Stimulated activated CD8-positive, alpha-beta memory T cell treated with anti-CD3 and anti-CD28 coated beads, Interleukin-12 subunit alpha, Interleukin-12 subunit beta, amount 100 ng/mL, for 1 hour (primary cell): ENCODE results near the gene TERB1.
A peak's percentile ranks its signal among the peaks of the same experiment; 100 is the strongest.
"Not testable (repeated sequence)": the region's sequence is repeated elsewhere in the genome, so short reads cannot be mapped to it uniquely, and the experiment has no call there.

Source experiments
- DNase-seq: peaks from one replicate; pipeline ENCODE4 v3.0.0-alpha.2; 2020; ENCODE audit warnings: low read depth

The TERB1 gene

DNA sequence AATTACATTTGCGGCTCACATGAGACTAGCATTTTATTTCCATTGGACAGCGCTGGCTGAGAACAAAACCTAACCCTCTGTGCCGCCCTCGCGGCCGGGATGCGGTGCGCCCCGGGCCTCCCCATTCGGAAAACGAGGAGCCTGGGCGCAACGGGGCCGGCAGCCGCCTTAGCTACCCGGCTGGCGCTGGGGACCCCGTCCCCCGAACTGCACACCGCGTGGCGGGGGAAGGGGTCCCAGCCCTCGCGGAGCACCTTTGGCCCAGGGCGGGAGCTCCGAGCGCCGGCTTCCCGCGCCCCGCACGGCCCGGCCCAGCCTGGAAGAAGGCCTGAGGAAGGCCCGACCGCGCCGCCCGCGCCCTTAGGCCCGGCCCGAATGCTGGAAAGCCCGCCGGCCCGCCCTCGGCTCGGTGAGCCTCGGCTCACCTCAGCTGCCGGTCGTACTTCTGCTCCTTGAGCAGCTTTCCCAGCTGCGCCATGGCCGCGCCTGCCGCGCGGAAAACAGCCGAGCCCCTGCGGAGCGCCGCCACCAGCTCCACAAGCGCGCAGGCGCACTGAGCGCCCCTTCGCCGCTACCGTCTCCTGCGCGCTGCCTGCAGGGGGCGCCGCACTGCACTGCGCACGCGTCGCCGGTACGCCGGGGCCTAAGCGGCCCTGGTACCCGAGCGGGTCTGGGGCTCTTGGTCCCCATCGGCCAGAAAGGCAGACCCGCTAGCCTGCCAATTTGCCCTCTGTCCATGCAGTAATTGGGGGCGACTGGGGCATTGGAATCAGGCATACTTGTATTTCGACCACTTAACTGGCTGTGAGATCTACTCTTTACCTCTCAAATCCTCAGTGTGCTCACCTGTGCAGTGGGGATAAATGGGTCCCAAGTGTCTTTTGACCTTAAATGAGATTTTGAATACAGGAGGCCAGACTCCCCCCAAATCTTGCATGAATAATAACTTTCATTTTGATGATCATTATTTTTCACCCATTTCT lies 29.3 kb upstream of the TERB1 start, which contains the start of gene NAE1:
Gene NAE1, minus strand, starts transcription at position 555 of the 983 bp plus-strand sequence. Its CDS starts 77 bp downstream, at position 478.
- peak; percentile 79 for DNase-seq

DNA sequence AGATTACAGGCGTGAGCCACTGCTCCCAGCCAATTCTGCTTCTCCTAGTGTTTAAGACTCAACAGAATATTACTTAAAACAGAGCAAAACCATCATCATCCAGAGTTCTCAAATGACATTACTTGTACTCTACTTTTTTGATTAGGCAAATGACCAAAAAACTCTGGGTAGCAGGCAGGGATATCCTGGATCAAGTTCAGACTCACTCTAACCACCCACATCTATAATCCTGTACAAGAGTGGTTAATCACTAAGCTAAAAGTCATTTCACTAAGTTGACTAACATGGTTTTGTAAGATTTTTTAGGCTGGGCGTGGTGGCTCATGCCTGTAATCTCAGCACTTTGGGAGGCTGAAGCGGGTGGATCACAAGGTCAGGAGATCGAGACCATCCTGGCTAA lies 22.6 kb upstream of the TERB1 start:
- no peak for DNase-seq

DNA sequence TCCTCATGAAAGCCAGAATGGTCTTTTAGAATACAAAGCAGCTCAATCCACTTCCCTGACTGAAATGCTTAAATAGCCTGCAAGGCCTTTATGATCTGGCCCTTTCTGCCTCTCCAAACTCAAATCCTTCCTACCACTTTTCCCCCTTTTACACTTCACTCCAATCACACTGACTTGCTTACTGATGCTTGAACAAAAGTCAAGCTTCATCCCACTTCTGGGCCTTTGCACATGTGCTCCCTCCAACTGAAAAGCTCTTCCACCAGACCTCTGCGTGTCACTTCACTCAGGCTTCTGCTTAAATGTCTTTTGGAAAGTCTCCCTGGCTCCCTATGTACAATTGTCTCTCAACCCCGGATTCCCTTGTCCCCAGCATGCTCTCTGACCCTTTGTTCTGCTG lies 13.3 kb upstream of the TERB1 start:
- no peak for DNase-seq

DNA sequence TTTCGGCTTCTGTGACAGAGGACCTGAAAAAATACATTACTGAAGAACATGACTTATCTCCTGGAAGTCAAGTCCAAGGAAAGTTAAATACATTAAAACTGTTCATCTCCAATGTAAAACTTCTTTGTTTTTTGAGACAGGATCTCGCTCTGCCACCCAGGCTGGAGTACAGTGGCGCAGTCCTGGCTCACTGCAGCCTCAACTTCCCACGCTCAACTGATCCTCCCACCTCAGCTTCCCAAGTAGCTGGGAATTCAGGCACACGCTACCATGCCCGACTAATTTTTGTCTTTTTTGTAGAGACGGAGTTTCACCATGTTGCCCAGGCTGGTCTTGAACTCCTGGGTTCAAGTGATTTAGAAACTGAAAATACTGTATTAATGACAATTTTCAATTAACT lies 9.7 kb upstream of the TERB1 start:
- DNase-seq, result no peak

DNA sequence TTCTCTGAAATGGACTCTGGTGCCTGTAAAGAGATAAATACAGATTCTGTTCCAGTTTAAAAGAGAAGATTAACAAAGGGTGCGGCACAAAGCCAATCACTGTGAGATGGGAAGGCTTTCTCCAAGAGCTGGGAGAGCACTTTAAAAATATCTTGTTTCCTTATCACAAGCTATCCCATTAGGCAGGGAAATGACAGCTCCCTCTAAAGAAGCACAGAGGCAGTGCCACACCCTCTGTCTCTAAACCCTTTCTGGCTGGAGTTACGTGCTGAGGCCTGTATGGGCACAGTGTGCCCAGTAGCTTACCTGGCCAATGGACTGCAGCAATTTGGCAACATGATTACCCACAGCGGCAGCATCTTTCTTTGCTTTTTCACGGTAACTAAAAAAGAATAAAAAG lies 9.0 kb upstream of the TERB1 start:
- no peak for DNase-seq

DNA sequence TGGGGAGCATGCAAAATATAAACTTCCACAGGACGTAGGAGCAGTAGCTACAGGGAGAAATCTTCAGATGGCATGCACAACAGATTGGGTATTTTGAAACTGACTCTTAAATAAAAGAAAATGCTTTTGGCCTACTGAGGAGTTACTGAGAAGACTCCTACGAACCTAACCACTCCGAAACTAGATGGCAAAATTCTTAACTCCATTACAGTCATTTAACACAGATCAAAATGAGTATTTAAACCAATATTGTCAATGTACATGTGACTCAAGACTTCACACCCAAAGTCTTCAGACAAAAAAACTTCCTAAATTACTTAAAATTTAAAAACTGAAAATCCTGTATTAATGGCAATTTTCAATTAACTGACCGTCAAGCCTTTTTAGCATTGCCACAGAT lies 8.4 kb upstream of the TERB1 start:
- no peak for DNase-seq

DNA sequence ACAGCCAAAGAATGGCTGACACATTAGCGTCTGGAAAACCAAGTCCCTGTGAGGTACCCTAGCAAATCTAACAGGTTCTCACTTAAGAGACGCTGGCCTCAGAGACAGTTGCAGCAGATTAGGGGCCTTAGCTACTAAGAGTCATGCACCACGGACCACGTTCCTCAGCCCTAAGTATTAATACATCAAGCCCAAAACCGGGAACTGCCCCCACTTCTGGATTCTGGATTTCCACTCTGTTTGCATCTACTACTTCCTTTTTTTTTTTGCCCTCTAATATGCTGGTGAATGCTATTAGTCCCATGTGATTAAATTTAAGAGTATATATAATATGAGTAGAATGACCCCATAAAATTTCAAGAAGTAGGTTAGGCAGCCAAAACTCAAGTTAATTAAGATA lies 775 bp upstream of the TERB1 start:
- no peak for DNase-seq

DNA sequence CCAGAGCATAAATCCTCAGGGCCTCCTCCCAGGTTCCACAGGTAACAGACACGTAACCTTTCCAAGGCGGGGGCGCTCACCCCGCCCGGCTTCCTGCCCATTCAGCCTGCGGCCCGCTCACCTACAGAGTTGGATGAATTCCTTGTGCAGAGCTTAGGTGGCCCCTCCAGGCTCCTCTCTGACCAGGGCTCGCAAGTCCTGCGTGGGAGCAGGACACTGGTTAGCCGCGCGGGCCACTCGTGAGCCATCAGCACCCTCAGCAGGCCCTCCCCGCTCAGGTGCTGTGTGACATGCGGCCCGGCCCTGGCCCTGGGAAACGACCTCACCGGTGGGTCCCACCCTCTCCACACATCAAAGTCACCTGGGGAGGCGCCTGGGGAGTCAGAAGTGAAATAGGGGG lies 528 bp downstream of the TERB1 start:
- no peak for DNase-seq

DNA sequence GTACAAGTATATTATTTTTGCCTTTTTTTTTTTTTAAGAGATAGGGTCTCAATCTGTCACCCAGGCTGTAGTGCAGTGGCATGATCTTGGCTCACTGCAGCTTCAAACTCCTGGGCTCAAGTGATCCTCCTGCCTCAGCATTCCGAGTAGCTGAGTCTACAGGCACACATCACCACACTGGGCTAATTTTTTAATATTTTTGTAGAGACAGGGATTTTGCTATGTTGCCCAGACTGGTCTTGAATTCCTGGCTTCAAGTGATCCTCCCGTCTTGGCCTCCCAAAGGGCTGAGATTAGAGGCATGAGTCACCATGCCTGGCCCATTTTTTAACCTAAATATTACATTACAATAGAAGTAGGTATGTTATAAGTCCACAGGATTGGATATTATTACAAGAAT lies 3.2 kb downstream of the TERB1 start:
- no peak for DNase-seq

DNA sequence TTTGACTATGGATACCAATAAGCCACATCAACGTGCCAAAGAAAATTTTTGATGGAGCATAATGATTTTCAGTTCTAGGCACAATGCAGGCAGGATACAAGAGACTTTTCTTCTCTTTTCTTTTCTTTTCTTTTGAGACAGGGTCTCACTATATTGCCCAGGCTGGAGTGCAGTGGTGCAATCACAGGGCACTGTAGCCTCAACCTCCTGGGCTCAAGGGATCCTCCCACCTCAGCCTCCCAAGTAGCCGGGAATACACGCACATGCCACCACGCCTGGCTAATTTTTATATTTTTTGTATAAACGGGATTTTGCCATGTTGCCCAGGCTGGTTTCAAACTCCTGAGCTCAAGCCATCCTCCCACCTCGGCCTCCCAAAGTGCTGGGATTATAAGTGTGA lies 7.4 kb downstream of the TERB1 start:
- DNase-seq, result not testable (repeated sequence)

DNA sequence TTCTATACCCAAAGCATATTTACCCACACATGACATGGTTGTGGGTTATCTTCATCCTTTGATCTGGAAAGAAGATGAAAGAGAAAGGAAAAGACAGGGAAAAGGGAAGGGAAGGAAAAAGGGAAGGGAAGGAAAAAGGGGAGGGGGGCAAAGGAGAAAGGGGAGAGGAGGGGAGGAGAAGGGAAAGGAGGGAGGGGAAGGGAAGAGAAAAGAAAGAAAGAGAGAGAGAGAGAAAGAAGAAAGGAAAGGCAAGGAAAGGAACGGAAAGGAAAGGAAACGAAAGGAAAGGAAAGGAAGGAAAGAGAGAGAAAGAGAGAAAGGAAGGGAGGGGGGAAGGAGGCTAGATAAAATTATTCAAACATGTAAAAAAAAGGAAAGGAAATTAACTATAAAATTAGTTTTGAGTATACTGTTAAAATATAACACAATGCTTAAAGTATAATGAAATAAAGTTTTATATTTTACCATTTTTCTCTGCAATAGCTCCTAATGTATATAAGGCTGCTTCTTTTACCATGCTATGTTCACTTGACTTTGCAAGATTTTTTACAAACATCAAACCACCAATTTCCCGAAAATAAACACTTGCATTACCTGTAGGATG lies 11.2 kb downstream of the TERB1 start:
- DNase-seq, result no peak

DNA sequence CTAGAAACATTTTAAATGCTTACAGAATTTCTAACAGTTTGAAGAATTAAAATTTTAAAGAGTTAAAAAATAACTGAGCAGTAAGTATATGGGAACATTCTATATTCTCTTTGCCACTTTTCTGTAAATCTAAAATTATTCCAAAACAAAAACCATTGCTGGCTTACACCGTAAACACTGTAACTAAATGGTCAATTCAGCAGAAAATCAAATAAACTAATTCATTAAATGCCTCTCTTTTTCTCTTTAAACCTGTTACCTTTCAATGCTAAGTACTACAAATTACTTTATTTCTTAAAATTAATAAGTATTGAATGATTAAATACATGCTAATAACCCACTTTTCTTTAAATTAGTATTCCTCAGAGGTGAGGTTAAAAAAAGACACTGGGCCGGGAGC lies 14.0 kb downstream of the TERB1 start:
- DNase-seq, result no peak

DNA sequence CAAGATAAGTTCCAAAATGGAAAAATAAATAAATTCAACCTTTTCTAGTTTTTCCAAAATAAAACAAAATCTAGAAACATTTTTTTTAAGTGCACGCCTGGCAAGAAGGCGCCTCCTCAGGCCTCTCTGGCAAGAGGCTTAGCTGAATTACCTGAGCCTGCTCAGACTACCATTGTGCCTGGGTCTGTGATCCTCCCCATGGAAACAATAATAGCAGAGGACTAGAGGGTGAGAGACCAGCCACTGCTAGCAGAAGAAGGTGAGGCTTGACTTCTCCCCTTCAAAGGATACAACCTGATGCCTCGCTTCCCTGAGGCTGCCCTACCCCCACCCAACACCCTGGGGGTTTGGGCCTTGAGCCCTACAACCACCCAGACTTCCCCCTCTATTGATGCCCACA lies 14.8 kb downstream of the TERB1 start:
- DNase-seq, result no peak

DNA sequence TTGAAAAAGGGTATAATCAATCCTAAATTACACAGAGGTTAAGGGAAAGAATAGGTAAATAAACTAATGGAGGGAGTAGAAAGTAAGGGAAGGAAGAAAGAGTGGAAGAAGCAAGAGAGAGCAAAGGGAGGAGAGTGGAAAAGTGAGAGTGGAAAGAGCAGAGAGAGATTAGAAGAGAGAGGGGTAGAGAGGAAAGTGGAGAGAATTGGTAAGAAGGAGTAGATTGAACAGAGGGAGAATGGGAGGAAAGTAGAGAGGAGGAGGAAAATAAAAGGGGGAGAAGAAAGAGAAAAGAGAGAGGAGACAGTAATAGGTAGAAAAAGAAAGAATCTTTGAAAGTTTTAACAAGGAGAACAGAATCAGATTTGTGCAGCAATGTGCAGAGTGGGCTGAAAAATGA lies 24.9 kb downstream of the TERB1 start:
- DNase-seq, result no peak

DNA sequence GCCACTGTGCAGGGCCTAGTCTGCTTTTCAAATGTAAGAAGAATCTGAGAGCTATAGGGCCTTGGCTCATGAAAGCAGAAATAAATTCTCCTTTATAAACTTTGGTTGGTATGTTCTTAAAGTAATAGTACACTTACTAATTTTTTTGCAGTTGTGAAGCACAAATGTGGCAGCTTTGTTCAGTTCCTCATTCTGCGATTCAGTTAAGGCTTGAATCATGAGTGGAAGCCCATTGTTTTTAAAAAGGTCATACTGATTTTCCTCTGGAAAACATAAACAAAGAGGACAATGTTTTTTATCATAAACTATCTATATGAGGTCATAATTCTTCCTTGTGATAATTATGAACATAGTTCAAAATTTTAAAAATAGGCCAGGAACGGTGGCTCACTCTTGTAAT lies 26.4 kb downstream of the TERB1 start:
- DNase-seq, result no peak

DNA sequence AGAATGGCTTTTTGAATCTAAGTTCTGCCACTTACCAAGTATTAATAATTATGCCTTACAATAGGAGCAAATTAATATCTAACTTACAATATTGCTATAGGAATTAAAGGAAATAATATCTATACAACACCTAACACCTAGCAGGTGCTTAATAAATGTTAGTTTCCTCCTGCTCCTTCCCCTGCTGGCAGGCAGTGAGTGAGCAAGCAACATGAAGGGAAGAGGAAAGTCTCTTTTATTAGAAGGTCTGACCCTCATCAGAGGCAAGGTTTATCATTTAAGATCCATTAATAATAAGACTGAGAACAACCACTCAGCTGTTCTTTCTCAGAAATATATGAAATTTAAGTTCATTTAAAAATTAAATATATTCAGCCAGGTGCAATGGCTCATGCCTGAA lies 43.3 kb downstream of the TERB1 start:
- DNase-seq, result no peak

DNA sequence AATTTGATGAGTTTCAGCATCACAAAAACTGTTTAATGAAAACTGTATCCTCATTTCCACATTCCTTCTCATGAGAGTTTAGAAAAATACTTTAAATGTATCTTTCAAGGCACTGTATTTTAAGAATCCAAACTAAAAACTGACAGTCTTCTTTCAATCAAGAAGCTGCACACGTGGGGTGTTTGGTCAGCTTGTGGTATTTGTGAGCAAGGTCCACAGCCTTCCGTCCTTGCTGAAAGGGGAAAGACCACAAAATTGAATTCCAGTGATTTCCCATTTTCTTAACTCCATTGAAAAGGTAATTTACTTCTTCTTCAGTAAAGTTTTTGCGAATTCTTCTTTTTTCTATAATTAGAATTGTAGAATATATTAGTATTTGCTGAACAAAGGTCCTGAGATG lies 46.6 kb downstream of the TERB1 start:
- DNase-seq, result no peak

DNA sequence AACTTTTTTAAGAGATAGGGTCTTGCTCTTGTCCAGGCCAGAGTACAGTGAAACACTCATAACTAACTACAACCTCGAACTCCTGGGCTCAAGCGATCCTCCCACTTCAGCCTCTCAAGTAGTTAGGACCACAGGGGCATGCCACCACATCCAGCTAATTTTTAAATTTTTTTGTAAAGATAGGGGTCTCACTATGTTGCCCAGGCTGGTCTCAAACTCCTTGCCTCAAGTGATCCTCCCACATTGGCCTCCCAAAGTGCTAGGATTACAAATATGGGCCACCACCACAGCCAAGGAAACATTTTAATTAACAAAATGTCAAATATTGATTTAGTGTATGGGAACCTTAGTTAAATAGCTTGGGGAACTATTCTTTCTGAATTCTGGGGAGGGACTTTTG lies 47.2 kb downstream of the TERB1 start:
- DNase-seq, result no peak

DNA sequence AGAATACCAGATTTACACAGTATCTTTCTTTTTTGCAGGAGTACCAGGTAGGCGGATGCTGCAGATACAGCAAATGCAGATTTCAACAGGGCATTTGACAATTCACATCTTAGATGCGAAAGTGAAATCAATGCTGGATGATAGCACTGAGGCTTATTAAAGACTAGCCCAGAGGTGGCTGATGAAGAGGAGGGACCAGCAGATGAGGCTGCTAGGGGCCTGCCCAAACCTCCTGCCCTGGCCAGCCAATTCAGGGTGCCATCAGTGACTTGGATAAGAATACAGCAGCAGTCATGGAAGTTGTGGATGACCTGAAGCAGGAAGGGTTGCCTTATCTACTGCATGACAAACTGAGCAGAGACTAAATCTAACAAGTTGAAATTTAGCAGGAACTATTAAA lies 48.4 kb downstream of the TERB1 start:
- no peak for DNase-seq

DNA sequence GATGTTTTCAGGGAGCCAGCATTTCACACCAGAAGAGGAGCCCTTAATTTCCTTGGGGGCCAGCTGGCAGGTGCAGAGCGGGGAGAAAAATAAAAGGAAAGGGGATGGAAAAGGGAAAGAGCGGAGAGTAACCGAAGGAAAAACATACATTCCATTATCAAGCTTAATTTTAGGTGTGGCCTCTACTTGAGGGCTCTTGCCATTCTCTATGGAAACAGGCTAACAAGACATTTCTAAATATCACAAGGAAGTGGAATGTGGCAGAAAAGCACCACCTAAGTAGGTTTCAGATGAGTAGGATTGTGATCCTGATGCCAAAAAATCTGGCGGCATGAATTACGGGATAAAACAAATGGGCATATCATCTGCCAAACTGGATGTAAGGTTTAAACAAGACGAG lies 49.0 kb downstream of the TERB1 start:
- DNase-seq, result no peak

DNA sequence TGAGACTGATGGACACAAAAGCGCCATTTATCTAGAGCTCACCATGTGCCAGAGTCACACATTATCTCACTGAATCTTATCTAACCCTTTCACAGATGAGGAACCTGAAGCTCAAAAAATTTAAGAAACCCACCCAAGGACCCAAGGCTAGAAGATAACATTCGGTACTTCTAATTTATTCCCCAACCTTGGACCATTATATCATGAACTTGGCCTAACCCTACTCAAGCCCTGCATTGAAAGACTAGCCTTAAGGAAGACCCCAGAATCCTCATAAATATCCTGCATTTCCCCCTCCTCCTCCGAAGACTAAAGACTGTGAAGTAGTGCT lies 49.4 kb downstream of the TERB1 start:
- DNase-seq, result no peak

DNA sequence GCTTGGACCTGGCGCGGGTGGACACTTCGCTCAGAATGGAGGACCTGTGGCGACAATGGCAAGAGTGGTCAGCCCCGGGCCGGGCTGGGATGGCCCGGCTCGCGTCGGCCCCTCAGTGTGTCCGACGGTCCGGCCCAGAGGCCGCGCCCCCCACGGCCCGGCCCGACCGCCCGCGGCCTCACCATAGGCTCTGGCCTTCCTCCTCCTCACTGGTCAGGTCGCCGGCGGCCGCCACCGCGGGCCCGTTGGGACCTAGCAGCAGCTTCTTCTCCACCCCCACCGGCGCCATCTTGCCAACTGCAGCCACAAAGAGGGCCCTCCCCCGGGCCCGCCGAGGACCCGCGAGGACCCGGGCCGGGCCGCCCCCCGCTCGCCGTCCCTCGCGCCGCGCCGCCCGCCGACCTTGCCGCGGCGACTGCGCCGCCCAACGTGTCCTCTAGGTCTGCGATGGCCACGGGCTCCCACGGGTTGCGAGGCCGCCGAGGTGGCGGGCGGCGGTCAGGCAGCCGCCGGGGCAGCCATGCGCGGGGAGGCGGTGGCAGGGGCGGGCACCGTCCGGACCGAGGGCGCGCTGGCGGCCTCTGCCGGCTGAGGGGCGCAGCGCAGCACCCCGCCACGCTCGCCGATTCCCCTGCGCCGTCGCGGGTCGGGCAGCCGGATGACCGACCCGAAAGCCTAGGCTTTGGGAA lies 49.9 kb downstream of the TERB1 start, which contains the start of gene DYNC1LI2:
Gene DYNC1LI2, minus strand, starts transcription at position 307 of the 689 bp plus-strand sequence. Its CDS starts 18 bp downstream, at position 289.
- DNase-seq, result peak; percentile 60

DNA sequence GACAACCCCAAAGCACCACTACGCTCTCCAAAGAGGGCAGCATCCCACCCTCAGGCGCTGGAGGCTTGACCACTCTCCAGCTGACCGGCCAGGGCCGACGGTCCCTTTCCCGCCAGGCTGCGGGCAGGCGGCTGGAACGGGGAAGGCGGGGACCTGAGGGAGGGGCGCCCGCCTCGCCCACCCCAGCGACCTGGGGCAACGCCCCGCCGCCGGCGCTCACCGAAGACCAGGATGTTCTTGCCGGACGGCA lies 50.4 kb downstream of the TERB1 start:
- no peak for DNase-seq
